Stimulated activated CD4-positive, alpha-beta T cell treated with anti-CD3 and anti-CD28 coated beads, Interleukin-12 subunit alpha, Interleukin-12 subunit beta, amount 100 ng/mL, for 48 hours (primary cell): Measurements from ENCODE around the gene ALG13.
"Not testable (repeated sequence)": the region's sequence is repeated elsewhere in the genome, so short reads cannot be mapped to it uniquely, and the experiment has no call there.

Source experiments
- DNase-seq, 3 donors: peaks; one replicate each; pipeline ENCODE4 v3.0.0-alpha.2; 2020; ENCODE audit warnings: low read depth in 2 of 3, low spot score in 1 of 3

Gene ALG13

DNA sequence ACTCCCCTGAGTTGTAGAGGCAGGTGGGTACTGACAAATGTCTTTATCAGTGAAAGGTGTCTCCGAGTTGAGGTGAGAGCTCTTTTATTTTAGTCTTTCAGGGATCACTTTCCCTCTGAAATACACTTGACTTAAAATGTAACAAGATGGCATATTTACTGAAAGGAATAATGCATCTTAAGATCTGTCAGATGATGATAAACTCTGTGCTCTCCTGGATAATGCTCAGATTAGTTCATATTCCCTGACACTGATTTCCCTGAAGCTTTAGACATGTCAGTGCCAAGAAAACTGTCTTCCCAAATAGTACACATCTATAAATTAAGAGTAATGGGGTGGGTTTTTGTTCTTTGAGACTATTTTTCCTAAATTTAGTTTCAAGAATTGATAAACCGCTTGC is 75.5 kb downstream of the ALG13 start:
- no peak for DNase-seq

DNA sequence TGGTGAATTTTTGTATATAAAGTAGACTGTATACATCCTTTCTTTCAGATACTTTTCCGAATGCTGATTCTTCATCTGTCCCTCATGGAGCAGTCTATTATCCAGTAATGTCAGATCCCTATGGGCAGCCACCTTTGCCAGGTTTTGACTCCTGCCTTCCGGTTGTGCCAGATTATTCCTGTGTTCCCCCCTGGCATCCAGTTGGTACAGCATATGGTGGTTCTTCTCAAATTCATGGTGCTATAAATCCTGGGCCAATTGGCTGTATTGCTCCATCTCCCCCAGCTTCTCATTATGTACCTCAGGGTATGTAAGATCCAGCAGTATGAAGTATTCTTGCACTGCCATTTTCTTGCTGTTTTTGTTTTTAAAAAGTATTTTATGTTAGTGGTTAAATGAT is 78.7 kb downstream of the ALG13 start:
- DNase-seq = no peak

GRCh38 chrX:111761578-111762135 is 80.7 kb downstream of the ALG13 start:
- no peak for DNase-seq

DNA sequence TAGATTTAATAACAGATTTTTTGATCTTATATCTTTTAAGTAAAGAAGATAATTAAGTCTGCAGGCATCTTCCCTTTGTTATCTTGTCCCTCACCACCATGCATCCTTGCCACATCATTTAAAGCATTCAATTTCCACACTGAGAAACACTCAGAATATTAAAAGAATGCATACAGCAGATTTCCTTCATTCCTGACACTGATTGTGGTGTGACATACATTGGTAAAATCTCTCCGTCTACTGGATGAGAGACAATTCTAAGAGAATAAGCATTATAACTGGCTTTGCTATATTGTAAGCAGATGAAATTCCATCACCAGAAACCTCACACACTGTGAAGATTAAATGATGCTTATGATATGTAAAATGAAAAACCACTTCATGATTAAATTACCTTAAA is 97.6 kb downstream of the ALG13 start:
- no peak for DNase-seq

DNA sequence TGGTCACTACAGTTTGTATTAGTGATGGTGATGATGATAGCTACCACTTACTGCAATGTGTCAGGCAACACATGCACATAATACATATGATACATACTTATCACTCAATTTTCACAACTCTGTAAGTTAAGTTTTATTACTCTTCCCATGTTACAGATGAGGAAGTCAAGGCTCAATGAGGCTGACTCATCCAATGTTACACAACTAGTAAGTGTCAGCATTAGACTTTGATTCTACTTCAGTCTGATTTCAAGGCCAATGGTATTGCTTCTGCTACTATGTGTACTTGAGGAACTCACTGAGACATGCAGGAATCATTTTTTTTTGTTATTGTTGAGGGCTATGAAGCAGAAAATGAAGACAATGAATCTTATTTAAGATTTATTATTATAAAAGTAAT is 98.6 kb downstream of the ALG13 start:
- no peak for DNase-seq

- DNase-seq = no peak
These were observed 103.7 kb downstream of the ALG13 start for GRCh38 chrX:111784667-111785066.

DNA sequence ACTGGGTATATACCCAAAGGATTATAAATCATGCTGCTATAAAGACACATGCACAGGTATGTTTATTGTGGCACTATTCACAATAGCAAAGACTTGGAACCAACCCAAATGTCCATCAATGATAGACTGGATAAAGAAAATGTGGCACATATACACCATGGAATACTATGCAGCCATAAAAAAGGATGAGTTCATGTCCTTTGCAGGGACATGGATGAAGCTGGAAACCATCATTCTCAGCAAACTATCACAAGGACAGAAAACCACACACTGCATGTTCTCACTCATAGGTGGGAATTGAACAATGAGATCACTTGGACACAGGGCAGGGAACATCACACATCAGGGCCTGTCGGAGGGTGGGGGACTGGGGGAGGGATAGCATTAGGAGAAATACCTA is 109.1 kb downstream of the ALG13 start:
- not testable (repeated sequence) for DNase-seq
